GM12873 (cell line): Measurements from ENCODE around the gene DNM3.

Experiments used
- CTCF ChIP-seq: IDR thresholded peaks from 2 replicates; pipeline ENCODE4 v1.5.1; 2012; ENCODE audit warnings: low read depth, mild to moderate bottlenecking, moderate library complexity, low read length, control low read depth; ENCODE audit not compliant: insufficient read depth; ENCODE audit errors: missing control alignments

DNM3 gene

GRCh38 chr1:171896936-171897703 lies 55.8 kb downstream of the DNM3 start:
- TF ChIP-seq CTCF = no peak

- no peak for TF ChIP-seq CTCF
Observed at GRCh38 chr1:171898941-171899340, 57.6 kb downstream of the DNM3 start.

- TF ChIP-seq CTCF = no peak
Observed at GRCh38 chr1:171899838-171900237, 58.5 kb downstream of the DNM3 start.

DNA sequence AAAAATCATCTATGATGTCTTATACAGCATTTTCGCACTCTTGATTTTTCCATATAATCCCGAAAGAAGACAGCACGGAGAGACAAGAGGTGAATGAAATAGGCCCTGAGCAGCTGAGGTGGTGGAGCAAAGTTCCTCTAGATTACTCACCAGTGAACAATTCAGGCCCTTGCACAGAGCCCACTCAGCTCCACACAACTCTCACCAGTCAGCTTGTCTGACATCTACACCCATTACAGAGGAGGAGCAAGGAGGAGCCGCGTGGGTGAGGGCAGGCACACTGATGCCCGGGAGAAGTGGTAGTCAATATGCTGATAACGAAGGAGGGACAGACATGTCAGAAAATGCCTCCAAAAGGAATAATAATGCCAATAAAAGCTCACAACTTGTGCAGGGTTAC lies 59.9 kb downstream of the DNM3 start:
- TF ChIP-seq CTCF = no peak

DNA sequence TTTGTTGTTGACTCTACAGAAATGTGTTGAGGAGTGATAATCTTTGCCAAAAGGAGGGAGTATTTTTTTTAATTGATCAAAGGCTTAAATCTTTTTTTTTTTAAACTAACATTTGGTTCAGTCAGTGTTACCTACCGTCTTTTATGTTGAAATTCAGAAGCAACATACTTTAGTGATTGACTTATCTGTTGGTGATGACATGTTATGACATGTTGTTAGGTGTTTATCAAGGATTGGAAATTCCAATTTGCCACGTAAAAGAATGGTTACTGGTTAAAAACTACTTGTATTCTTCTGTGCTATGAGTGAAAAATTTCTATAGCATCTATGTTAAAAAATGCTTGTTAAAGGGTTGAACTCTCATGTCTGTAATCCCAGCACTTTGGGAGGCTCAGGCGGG lies 61.2 kb downstream of the DNM3 start:
- no peak for TF ChIP-seq CTCF

GRCh38 chr1:171904778-171905450 lies 63.6 kb downstream of the DNM3 start:
- no peak for TF ChIP-seq CTCF

GRCh38 chr1:171909711-171910110 lies 68.4 kb downstream of the DNM3 start:
- no peak for TF ChIP-seq CTCF
